NCI-H128 (cell line): ENCODE results near the gene SLC4A1.
A peak's percentile ranks its signal among the peaks of the same experiment; 100 is the strongest.

Experiments
- DNase-seq: peaks from one replicate; lab custom pipeline; 2025; ENCODE audit not compliant: unreplicated experiment; lab: John Stamatoyannopoulos, UW

SLC4A1 gene

GRCh38 chr17:44221862-44222111 is 46.1 kb downstream of the SLC4A1 start:
- no peak for DNase-seq

- peak; percentile 34 for DNase-seq
Measured at GRCh38 chr17:44221084-44221861, 46.7 kb downstream of the SLC4A1 start.

GRCh38 chr17:44220213-44221083 is 47.5 kb downstream of the SLC4A1 start:
- DNase-seq = no peak

- no peak for DNase-seq
Measured at GRCh38 chr17:44219616-44220212, 48.2 kb downstream of the SLC4A1 start, which contains the start of gene UBTF. Gene UBTF (minus strand): TSS chr17:44219675. CDS start chr17:44218229, 1,446 bp downstream.

- DNase-seq = no peak
Measured at GRCh38 chr17:44219108-44219615, 48.8 kb downstream of the SLC4A1 start.

- DNase-seq = peak; percentile 76
Measured at GRCh38 chr17:44218344-44219107, 49.4 kb downstream of the SLC4A1 start.

- no peak for DNase-seq
Measured at GRCh38 chr17:44217738-44218343, 50.1 kb downstream of the SLC4A1 start.

- DNase-seq = no peak
Measured at GRCh38 chr17:44216694-44217093, 51.2 kb downstream of the SLC4A1 start.

GRCh38 chr17:44216173-44216572 is 51.8 kb downstream of the SLC4A1 start:
- DNase-seq = no peak

GRCh38 chr17:44214896-44215295 is 53.0 kb downstream of the SLC4A1 start:
- DNase-seq = no peak

GRCh38 chr17:44214230-44214494 is 53.8 kb downstream of the SLC4A1 start:
- DNase-seq = no peak

- DNase-seq = no peak
Measured at GRCh38 chr17:44213403-44214229, 54.3 kb downstream of the SLC4A1 start.

- no peak for DNase-seq
Measured at GRCh38 chr17:44212507-44213402, 55.2 kb downstream of the SLC4A1 start.

- no peak for DNase-seq
Measured at GRCh38 chr17:44211281-44212265, 56.4 kb downstream of the SLC4A1 start.

- DNase-seq = no peak
Measured at GRCh38 chr17:44210342-44211192, 57.4 kb downstream of the SLC4A1 start.

GRCh38 chr17:44209786-44210341 is 58.1 kb downstream of the SLC4A1 start:
- no peak for DNase-seq
